ENCODE measurements around the gene SIL1.

The SIL1 gene

DNA sequence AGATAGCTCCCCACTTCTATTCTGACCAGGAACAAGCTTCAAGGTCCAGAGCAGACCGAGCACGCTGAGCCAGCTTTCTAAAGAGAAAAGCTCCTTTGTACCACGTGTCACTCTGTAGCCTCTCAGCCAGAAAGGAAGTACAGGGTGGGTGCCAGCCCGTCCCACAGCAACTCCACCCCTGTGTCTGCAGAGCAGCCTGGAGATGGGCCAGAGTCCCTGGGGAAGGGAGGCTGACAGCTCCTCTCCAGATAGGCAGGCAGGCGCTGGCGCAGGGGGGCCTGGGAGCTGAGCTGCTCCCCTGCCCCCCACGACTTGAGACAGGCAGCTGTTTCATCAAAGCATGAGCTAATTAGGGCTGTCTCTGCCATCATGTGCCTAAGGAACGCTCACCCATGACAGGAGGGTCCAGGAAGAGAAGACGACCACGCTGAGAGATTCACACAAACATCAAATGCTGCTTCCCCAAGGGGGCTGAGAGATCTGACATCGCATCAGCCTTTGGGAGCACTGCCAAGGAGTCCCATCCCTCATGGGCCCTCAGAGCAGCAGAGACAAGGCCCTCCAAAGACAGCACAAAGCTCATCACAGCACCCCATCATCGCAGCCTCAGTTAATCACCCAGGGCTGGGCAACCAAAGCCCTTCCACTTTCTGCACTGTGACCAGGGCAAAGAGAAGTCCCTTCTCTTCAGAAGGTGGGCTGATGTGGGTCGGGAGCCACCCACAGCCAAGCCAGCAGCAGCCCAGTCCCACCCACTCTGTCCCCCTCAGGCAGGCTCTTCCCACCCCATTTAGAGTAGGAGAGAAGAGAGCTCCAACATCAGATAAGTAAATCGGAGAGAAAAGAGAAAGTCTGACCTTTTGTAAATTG, 244.5 kb downstream of the SIL1 start:
- peak; percentile 54 for DNase-seq

DNA sequence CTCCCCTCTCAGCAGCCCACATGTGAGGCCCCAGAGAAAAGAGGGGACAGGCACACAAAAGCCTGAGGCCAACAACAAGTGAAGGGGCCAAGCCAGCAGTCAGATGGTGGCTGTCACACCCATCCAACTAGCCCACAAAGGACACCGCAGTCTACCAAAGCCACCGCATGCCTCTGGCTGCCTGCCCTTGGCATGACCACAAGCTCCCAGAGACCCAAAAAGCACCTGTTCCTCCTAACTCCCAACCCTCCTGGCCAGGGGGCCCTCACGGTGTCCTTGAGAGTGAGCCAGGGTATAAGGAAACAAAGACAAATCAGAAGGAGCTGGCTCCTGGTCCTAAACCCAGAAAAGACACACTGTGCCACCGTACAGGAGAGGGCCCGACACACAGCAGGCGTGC, 245.2 kb downstream of the SIL1 start:
- no peak for DNase-seq

DNA sequence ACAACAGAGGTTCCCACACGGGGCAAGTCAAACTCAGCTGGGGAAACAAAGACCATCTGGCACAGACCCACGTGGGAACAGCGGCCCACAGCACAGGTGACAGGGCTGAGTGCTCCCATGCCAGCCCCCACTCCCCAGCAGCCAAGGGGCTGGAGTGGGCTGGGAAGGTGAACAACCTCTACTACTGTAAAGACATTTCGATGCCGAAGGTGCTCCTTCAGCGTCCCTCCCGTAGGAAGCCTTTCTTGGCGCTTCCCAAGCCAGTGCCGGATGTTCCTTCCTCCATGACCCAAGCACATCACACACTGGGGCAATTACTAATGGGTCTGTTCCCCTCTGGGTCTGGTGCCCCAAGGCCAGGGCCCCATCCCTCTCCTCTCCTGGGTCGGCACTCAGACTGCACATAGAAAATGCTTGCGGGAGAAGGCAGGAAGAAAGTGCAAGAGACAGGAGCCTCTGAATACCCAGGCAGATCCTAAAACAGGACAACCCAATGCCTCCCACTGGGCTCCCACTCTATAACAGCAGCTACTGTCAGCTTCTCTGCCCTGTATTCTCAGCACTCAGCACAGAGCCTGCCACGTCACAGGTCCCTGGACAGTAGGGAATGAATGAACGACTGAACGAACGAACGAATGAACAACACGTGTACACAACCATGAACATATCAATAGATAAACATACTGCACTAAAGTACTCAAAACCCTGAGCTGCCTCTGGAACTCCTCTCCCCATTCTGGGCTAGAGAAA, 246.0 kb downstream of the SIL1 start:
- no peak for DNase-seq

DNA sequence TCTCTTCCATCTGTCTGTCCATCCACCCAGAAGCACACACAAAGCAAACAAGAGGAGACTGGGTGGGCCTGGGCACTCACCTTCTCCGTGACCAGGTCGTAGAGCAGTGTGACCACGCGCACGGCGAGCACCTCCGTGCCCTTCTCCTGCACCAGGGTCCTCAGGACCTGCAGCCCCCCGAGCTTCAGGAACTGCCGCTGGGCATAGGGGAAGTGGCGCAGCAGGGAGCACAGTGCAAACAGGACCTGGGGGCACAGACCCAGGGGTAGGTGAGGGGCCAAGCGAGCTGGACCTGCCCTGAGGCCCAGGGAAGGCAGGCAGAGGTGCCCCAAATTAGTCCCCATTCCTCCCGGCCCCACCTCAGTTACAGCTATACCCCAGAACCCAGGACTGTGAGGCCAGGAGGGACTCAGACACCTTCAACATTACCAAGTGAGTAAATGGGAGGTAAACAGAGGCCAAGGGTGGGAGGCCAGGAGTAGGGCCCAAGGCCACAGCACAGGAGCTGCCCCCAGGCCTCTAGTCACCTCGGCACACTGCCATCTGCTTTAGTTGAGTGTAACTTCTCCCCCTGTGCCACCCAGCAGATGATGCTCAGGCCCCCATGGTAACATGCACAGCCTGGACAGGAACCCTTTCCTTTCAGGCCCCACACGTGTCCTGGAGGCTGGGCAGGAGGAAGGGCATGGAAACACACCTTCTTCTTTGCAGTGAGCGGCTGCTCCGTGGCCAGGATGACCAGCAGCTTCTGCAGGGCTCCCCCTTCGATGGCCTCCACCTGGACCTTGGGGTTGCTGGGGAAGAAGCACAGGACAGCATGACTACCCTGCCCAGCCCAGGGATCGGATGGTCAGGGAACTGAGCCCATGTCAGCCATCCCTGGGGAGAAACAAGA, 246.8 kb downstream of the SIL1 start:
- no peak for DNase-seq

DNA sequence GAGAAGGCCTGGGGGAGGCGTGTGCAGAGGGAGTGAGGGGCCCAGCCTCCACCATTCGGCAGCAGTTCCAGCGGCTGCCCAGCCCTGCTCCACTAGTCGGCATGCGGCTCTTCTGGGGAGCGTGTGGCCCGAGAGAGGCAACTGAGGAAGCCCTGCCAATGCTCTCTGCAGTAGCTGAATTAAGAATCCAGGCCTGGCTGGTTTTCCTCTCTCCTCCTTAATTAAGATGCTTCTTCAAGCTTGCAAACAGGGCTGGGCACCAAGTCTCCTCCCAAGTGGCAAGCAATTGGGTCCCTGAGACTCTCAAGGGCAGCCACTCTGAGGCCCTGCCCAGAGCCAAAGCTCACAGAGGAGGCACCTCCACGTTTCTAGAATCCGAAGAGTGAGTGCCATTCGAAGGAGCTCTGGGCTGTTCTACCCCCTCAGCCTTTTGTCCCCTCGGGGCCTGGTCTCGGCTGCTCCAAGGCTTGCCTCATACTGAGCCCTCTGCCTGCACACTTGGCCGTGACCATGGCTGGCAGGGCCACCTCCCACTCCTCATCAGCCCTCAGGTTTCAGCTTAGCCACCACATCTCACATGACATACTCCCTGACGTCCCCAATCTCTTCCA, 247.6 kb downstream of the SIL1 start:
- no peak for DNase-seq

DNA sequence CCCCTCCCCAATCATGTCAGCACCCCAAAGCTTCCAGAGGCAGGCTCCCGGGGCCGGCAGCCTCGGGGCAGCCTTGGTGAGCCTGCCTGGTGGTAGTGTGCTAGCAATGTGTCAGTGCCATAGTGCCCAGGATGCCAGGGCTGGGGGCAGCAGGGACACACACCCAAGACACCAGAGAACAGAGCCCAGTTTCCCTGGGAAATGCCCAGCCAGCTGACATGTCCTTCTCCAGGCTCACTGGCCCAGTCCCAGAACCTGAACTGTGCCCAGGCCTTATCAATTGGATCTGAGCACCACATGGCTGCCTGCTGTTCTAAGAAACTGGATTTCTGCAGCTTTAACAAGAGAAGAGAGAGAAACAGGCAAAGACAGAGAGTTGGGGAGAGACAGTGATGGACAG, 248.2 kb downstream of the SIL1 start:
- DNase-seq, result no peak

DNA sequence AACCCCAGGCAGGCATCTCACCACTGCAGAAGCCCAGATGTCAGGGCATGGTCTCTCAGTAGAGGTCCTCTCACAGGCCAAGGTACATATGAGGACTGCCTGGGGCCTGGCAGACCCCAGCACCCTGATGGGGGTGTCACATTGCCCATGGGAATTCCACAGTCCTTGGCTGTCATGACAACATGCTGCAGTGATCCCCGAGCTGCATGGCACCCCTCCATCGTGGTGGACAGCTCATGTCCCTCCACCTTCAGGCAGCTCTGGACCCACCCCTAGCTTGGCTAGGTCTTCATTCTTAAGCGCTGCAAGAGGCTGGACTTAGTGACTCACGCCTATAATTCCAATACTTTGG, 249.0 kb downstream of the SIL1 start:
- no peak for DNase-seq

DNA sequence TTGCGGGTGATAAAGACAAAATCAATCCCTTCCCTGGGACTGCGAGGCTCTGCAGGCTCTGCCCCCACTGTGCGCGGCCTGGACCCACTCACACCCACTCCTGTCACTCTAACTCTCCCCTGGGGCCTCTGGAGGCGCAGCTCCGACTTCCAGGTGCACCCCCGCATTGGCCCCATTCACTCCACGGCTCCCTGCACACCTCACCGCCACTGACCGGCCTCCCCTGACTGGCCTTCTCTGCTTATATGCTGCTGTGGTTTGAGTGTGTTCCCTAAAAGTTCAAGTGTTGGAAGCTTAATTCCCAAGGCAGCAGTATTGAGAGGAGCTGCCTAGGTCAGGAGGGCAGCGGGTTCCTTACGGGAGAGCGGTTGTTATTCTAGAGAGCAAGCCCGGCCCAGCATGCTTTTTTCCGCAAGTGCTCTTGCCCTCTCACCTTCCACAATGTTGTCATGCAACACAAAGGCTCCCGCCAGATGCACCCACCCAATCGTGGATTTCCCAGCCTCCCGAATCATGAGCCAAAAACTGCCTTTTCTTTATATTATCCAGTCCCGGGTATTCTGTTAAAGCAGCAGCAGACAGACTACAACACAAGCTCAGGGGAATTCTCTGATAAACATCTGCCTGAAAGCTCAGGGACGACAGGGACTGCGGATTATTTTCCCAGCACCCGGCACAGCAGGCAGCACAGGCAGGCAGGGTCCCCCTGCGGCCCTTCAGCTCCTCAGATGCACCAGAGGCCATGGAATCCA, 249.5 kb downstream of the SIL1 start:
- DNase-seq, result no peak

DNA sequence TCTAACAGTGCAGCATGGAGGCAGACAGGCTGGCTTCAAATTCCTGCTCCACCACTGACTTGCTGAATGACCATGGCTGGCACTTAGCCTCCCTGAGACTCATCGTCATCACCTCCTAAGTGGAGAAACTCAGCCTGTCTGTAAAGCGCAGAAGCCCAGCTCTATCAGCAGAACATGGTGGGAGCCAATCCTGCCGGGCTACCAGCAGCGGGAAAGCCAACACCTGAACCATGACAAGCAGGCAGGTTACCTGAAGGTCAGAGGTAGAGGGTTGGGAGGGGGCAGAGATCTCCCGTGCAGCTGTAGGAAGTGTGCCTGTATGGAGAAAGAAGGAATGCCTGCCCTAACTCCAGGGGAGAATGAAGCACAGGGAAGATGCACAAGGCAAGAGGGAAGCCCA, 250.4 kb downstream of the SIL1 start:
- DNase-seq, result no peak

DNA sequence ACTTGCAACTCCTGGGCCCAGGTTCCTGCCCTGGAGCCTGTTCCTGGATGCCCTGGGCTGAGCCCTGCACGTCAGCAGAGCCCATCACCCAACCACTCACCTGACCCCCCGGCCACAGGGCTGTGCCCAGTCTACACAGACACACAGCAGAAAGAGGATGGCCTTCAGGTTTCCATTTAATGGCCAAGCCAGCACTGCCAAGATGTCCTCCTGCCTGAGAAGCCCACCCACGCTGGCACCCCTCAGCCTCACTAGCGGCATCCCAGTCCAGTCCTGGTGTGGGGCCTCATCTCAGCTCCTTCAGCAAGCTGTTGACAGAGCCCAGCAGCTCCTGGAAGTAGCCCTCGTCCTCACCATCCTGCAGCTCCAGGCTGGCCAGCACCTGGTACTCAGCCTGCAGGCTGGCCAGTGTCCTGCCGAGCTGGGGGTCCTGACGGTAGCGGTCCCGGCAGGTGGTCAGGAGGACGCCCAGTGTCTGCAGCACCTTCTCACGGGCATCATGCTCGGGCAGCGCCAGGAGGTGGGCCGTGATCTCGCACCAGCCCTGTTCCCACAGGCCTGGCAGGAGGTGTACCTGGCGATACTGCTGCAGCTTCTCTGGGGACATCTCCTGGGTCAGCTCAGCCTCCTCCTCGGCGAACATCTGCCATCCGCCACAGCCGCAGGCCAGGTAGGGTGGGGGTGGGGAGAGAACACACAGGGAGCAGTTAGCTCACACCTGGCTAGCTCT, 251.2 kb downstream of the SIL1 start:
- no peak for DNase-seq

DNA sequence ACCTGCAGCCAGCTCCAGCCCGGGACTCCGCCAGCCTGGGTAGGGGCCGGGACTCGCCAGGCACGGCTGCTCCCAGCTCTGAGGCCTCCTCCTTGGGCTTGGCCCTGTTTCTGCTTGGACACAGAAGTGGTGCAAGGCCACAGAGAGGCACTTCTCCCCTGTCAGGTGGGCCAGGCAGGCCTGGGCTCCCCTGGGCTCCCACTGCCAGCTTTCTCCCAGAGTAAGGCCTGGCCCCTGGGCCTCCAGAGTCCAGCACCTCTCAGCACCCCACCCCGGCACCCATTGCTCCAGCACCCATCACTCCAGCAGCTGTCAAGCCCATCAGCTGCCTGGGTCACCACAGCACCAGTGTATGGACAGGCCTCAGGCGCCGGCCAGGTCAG, 251.9 kb downstream of the SIL1 start:
- no peak for DNase-seq

DNA sequence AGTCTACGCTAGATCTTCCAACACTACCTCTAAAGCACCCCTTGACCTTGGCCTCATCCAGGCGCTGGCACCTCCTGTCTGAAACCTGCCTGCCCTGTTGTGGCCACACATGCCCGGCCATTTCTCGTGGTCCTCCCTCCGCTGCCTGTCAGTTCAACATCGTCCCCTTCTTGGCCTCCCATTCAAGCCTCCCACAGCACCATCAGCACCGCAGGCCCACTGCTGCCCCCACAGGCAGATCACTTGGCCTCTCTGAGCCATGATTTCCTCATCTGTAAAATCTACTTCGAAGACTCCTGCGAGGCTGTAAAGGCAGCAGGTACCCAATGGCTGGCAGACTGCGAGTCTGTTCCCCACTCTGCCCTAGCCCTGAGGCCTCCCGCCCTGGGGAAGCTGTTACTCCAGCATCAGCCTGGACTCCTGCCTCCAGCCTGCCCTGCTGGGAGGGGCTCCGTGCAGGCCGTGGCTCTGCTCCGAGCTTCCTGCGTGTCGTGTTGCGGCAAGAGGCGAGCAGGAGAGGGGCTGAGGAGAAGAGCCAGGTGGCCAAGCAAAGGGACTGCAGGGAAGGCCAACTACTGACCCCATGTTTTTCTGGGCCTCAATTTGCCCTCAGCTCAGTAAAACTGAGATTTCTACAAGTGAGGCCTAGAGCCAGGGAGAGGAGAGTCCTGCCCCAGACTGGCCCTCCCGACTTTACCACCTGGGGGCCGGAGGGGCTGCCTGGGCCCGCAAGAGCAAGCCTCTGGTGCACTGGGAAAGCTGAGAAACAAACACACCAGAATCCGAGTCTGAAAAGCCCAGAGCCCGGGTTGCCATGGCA, 252.5 kb downstream of the SIL1 start:
- DNase-seq, result no peak

DNA sequence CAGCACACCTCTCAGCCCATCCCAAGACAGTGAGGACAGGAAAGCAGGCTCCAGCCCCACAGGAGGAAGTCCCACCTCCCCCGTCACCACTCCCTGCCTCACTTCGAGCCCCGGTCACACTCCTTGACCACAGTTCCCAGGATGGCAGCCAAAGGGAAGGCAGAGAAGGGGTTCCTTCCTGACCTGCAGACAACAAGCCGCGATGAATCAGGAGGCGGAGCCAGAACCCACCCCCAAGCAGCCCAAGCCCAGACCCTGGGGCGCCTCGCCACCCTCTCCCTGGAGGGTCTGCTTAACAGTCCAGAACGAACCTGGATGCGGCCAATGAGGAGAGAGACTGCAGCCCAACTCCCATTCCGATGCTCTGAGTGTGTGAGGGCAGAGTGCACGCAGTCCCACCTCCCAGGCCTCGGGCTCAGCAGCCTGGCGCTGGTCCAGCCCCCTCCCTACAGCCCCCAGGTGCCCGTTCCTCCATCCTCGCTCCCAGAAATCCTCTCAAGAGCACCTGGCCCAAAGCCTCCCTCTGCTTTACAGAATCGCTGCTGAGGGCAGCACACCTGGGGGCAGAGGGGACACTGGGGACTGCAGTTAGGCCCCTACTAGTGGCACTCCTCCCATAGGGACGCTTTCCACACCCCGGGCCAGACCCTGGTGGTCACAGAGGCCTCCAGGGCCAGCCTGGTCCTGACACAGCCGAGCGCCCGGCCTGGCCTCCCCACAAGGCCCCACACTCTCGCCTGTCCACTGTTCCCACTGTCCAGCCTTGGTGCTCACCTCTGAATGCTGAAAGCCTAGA, 253.4 kb downstream of the SIL1 start:
- DNase-seq, result no peak

DNA sequence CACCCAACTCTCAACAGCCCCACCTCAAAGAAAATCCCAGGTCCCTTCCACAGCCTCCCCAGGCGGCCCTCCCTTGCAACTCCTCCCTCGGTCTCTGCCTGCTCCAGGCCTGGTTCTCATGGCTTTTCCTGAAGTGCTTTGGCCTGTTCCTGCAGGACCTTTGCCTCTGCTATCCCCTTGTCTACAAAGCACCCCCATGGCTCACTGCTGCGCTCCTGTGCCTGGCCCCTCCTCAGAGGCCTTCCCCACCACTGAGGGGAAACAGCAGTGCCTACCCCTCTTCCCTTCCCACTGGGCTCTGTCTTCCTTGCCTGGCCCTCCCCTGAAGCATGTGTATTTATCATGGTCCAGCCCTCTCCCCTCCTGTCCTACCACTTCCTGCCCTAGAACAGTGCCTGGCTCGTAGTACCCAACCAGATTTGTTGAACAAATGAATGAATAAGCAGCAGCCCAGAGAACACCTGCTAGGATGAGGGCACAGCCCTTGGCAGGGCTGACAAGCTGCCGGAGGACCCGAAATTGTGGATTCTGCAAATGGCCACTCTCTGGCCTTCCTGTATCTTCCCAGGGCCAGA, 254.5 kb downstream of the SIL1 start:
- DNase-seq, result no peak

DNA sequence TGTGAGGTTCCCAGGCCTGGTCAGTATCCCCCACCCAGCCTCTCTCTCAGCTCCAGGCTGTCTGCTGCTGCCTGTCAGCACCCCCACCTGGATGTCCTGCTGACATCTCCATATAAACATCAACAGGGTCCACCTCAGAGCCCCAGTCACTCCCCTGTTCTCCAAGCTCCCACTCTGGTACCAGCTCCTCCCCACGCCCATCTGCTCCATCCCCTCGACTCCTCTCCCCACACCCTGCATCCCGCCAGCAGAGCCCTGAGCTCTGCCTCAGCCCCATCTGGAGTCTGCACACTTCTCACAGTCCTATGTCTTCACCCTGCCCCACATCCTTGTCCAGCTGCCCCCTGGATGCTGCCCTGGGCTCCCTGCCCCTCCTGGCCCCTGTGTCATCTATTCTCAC, 255.3 kb downstream of the SIL1 start:
- no peak for DNase-seq

DNA sequence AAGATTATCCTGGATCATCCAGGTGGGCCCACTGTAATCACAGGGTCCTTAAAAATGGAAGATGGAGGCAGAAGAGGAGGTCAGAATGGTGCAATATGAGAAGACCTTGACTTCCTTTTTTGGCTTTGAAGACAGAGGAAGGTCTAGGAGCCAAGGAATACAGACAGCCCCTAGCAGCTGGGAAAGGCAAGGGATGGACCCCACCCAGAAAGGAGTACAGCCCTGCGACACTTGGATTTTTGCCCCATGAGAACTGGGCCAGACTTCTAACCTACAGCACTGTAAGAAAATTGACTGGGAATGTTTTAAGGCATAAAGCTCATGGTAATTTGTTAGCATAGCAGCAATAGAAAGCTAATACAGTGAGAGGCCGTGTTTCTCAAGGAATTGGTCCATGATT, 256.1 kb downstream of the SIL1 start:
- DNase-seq, result no peak

DNA sequence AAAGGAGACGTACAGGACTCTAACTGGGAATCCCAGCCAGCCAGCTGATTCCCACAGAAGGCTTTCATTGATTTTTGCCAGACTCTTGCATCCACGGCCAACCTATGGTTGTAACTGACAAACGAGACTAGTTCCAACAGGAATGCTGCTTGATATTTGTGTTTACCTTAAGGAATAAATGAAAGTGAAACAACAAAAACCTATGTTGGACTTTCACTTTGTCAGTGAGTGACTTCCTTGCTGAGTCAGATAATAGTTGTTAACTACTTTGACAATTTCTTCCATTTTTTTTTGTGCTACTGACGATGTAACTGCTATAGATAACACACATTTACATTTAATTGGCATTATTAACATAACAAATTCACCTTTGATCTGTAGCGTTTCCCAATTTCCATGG, 259.6 kb downstream of the SIL1 start:
- DNase-seq, result no peak

DNA sequence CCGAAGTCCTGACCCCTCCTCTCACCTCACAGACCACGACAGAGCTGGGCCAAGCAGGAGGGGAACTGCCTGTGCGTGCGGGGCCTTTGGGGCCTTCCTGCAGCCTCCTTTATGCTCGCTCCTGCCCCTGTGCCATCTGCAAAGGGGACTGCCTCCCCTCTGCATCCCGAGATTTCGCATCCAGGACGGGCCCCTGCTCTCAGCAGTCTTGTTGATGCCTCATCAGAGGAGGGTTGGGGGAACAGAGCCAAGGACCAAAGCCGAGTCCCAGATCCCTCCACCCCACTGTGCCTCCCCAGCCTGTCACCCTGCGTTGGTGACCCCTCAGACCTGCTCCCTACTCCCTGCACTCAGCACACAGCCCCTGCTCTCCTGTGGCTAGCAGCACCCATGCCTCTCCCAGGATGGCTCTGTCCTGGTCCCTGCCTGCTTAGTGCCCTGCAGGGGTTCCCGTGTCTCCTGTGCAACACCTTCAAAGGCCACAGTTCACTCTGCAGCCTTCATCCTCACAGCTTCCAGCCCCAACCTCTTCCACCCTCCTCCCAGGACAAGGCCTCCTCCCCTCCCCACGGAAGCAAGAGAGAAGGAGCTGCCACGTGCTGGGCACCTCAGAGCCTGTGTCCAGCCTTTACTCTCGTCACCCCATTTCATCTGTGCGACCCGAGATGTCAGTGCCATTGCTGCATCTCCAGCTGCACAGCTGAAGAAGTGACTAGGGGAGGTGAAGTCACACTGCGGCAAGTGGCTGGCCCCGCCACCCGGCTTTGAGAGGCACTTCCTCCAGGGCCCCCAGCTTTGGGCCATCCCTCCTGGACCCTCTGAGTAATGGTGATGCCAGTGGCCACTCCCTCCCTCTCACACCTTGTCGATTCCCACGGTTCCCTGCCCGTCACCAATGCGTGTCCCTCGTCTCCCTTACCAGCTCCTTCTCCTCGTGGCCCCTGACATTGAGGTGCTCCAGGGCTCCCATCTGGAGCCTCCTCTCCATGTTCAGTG, 260.5 kb downstream of the SIL1 start:
- DNase-seq, result no peak

Measured in MV-4-11 (cell line).